Left renal pelvis (tissue), 4 donors: ENCODE data around the gene RUNDC3A. TPM values are rescaled to one million over a fixed set of nuclear protein-coding genes. Genes with fewer than 3 reads are reported as not detected.
A peak's percentile ranks its signal among the peaks of the same experiment; 100 is the strongest.
"Not testable (repeated sequence)": the region's sequence is repeated elsewhere in the genome, so short reads cannot be mapped to it uniquely, and the experiment has no call there.

Experiments used
- DNase-seq, 4 donors: peaks; one replicate each; pipeline ENCODE4 v3.0.0-alpha.2; 2013; ENCODE audit warnings: low read depth in 4 of 4, low spot score in 3 of 4
- polyA plus RNA-seq, 4 donors: library from polyadenylated mRNA; unstranded; fragments of 120-200 nt; gene quantifications; one replicate each; pipeline ENCODE4 v1.2.1, GENCODE V29; 2013; ENCODE audit not compliant: insufficient read length in 4 of 4

RUNDC3A gene
- polyA plus RNA-seq, 4 donors, result 1.5 to 12.2 (median 2.0) TPM

- no peak for DNase-seq
Measured at GRCh38 chr17:44317545-44317944, 9.1 kb downstream of the RUNDC3A start.

GRCh38 chr17:44318077-44318892 lies 9.9 kb downstream of the RUNDC3A start:
- DNase-seq, result no peak

- DNase-seq, result no peak
Measured at GRCh38 chr17:44320066-44320465, 11.7 kb downstream of the RUNDC3A start.

- no peak for DNase-seq
Measured at GRCh38 chr17:44321246-44322120, 13.1 kb downstream of the RUNDC3A start.

- no peak for DNase-seq
Measured at GRCh38 chr17:44322236-44322895, 14.0 kb downstream of the RUNDC3A start.

GRCh38 chr17:44323359-44324091 lies 15.1 kb downstream of the RUNDC3A start:
- DNase-seq, result no peak

GRCh38 chr17:44324092-44324570 lies 15.7 kb downstream of the RUNDC3A start:
- no peak for DNase-seq

- DNase-seq, result peak; percentile 81 to 88 (median 86)
Measured at GRCh38 chr17:44324571-44325275, 16.3 kb downstream of the RUNDC3A start, which contains the start of gene SLC25A39. Gene SLC25A39, minus strand, starts transcription at chr17:44324823. Its CDS starts 1,261 bp downstream, at chr17:44323562.

GRCh38 chr17:44326861-44327444 lies 18.6 kb downstream of the RUNDC3A start:
- DNase-seq, result peak; percentile 81 to 96 (median 92)

- DNase-seq, result no peak
Measured at GRCh38 chr17:44327715-44328449, 19.5 kb downstream of the RUNDC3A start.

- DNase-seq, result not testable (repeated sequence)
Measured at GRCh38 chr17:44329516-44329915, 21.1 kb downstream of the RUNDC3A start.

- DNase-seq, result not testable (repeated sequence)
Measured at GRCh38 chr17:44330263-44330662, 21.9 kb downstream of the RUNDC3A start.

- peak in 1 of 4 donors; percentile 65 for DNase-seq
Measured at GRCh38 chr17:44331249-44331760, 22.9 kb downstream of the RUNDC3A start.

GRCh38 chr17:44333371-44333770 lies 25.0 kb downstream of the RUNDC3A start:
- no peak for DNase-seq

GRCh38 chr17:44334315-44334714 lies 25.9 kb downstream of the RUNDC3A start:
- DNase-seq, result no peak

- no peak for DNase-seq
Measured at GRCh38 chr17:44334727-44335126, 26.3 kb downstream of the RUNDC3A start.

- no peak for DNase-seq
Measured at GRCh38 chr17:44335564-44335963, 27.2 kb downstream of the RUNDC3A start.

- DNase-seq, result no peak
Measured at GRCh38 chr17:44335968-44336367, 27.6 kb downstream of the RUNDC3A start.
